HG03460 (cell line): ENCODE results near the gene SEMA4B.
"Not testable (repeated sequence)": the region's sequence is repeated elsewhere in the genome, so short reads cannot be mapped to it uniquely, and the experiment has no call there.

Experiments
- ATAC-seq: cut with Tn5 transposase; IDR thresholded peaks from one replicate; pipeline ENCODE4 v1.9.1; 2021; ENCODE audit not compliant: unreplicated experiment

The SEMA4B gene

GRCh38 chr15:90249203-90249863 lies 48.2 kb downstream of the SEMA4B start, which contains the start of gene TTLL13:
TSS of gene TTLL13 (plus strand) at chr15:90249556. CDS start at chr15:90250631, 1,075 bp downstream.
- peak; percentile 83 for ATAC-seq

- no peak for ATAC-seq
These were observed 56.6 kb downstream of the SEMA4B start for GRCh38 chr15:90257776-90258175.

DNA sequence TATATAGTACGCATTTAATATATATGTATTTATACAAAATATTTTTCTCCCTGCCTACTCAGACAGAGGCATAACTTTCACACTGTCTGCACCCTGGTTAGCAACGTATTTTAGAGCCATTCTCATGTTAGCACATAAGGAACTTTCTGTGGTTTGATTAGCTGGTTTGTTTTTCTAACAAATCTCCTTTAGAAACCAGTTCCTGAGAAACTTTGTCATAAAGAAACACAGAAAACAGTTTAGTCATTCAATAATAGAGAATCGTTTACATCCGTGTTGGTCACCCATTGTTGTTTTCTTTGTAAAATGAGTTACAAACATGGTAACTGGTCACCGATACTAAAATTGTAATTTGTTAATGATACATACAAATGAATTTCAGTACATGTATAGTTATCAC lies 58.4 kb downstream of the SEMA4B start:
- ATAC-seq: peak; percentile 69

- ATAC-seq: not testable (repeated sequence)
These were observed 59.6 kb downstream of the SEMA4B start for GRCh38 chr15:90260731-90261130.

DNA sequence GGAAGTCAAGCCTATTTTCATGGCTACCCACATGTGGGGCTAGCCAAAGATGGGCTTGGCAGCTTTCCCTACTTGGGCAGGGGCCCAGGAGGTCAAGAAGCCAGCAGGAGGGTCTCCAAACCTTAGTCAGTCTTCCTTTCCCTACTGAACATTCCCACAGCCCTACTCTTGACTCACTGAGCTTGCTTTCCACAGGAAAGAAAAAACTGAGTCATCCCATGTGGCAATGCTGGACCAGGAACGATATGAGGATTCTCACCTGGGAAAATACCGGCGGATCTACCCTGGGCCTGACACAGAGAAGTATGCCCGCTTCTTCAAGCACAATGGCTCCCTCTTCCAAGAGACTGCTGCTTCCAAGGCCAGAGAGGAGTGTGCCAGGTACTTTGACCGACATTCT lies 60.7 kb downstream of the SEMA4B start:
- no peak for ATAC-seq

- no peak for ATAC-seq
These were observed 61.3 kb downstream of the SEMA4B start for GRCh38 chr15:90262426-90262825.

GRCh38 chr15:90264671-90265070 lies 63.5 kb downstream of the SEMA4B start:
- no peak for ATAC-seq

DNA sequence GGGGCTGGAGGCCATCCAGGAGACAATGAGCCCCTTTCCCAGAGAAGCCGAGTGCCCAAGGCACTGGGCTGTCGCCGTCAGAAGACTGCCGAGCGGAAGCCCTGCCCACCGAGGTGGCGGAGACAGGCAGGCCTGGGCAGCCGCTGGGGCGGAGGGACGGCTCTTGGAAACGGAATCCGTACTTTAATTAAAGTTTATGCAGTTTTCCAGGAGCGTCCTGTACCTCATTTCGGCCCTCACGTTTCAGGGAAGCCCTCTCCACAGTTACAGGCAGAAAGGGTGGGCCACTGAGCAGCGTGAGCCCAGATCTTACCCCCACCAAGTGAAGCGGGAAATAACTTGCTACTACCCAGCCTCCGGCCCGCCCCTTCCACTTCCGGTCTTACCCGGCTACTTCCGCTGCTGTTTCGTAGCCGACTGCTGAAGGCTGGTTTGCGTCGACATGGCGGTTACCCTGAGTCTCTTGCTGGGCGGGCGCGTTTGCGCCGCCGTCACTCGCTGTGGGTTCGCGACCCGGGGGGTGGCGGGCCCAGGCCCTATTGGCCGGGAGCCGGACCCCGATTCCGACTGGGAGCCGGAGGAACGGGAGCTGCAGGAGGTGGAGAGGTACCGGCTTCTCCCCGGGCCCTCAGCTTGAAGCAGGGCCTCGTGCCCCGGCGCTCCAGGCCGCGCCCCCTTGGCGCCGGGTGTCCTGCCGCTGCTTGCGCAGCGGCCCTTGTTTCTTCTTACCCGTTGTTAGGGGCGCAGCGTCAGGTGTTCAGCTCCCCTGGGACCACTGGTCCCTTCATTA lies 64.3 kb downstream of the SEMA4B start, which contains the start of gene NGRN:
TSS of gene NGRN (plus strand) at position 402 of the 790 bp plus-strand sequence. CDS start at position 443, 41 bp downstream.
- peak; percentile 92 for ATAC-seq

GRCh38 chr15:90266061-90266431 lies 64.9 kb downstream of the SEMA4B start:
- no peak for ATAC-seq

DNA sequence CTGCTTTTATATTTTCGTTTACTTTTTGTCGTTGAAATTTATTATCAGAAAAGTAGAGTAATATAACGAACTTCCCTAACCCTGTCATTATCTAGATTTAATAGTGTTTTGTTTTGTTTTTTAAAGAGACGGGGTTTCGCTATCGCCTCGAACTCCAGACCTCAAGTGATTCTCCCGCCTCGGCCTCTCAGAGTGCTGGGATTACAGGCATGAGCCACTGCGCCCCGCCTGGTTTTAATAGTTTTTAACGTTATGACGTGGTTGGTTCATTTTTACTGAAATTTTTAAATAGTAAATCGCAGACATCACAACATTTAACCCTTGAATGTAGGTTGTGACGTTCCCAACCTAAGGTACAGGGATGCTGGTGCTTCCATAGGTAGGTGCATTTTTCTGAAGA lies 65.4 kb downstream of the SEMA4B start:
- no peak for ATAC-seq

DNA sequence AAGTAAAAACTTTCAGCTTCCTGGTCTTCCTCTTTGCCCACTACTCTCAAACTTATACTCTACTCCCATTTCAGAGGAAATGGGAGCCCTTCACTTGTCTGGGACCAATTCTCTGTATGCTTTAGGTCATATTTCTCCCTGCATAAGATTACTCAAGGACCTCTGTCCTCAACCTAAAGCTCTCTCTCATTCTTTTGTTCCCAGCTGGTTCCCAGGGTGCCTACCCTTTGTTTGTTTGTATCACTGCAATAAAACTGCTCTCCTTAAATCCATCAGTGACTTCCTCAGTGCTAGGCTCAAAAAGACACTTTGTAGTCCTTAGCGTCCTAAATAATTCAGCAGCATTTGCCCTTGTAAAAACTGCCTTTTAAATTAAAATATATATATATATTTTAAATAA lies 67.3 kb downstream of the SEMA4B start:
- no peak for ATAC-seq

GRCh38 chr15:90270502-90271150 lies 69.5 kb downstream of the SEMA4B start:
- ATAC-seq: no peak

- ATAC-seq: no peak
These were observed 70.5 kb downstream of the SEMA4B start for GRCh38 chr15:90271459-90272166.

- ATAC-seq: not testable (repeated sequence)
These were observed 77.3 kb downstream of the SEMA4B start for GRCh38 chr15:90278467-90278866.
